SK-N-SH (cell line): ENCODE results near the gene DVL3.

Experiments used
- CTCF ChIP-seq: fragments of 200-600 bp; sonication (generic); IDR thresholded peaks from 2 replicates; pipeline ENCODE4 v1.6.1; 2017; ENCODE audit warnings: antibody characterized with exemption, mild to moderate bottlenecking, moderate library complexity
- EP300 ChIP-seq, 2 experiments: IDR thresholded peaks; 2 replicates each; pipeline versions ENCODE4 v1.4.0 to v1.6.1; 2012; ENCODE audit warnings: borderline replicate concordance in 1 of 2, low read depth in 1 of 2, low read length in 1 of 2
- EZH2phosphoT487 ChIP-seq: fragments of 200-600 bp; sonication (generic); IDR thresholded peaks from 2 replicates; pipeline ENCODE4 v1.6.1; 2017; ENCODE audit warnings: low read depth, mixed run types, mild to moderate bottlenecking, antibody characterized with exemption, moderate library complexity, borderline replicate concordance
- FOXJ3 ChIP-seq: sonication (generic); formaldehyde crosslinking; IDR thresholded peaks from 2 replicates; pipeline ENCODE4 v1.5.1; 2020; ENCODE audit warnings: mild to moderate bottlenecking, missing genetic modification reagents
- MAX ChIP-seq: IDR thresholded peaks from 2 replicates; pipeline ENCODE4 v1.4.0; 2012; ENCODE audit warnings: low read depth
- TAF1 ChIP-seq: IDR thresholded peaks from 2 replicates; pipeline ENCODE4 v1.6.1; 2012; ENCODE audit warnings: low read depth, mild to moderate bottlenecking, low read length, moderate library complexity, borderline replicate concordance
- USF2 ChIP-seq: fragments of 150-350 bp; IDR thresholded peaks from 2 replicates; pipeline ENCODE4 v1.6.1; 2017; ENCODE audit warnings: antibody characterized with exemption, low read length, low read depth, borderline replicate concordance

GRCh38 chr3:184166671-184167070 lies 11.5 kb downstream of the DVL3 start:
- TF ChIP-seq FOXJ3 (CRISPR knock-in tag) (no peak), MAX (no peak), EP300 (IDR thresholded peaks at IDR 0.05; ENCODE audit: borderline replicate concordance in 1 of 2, low read depth in 1 of 2, low read length in 1 of 2) (no peak), TAF1 (no peak), USF2 (no peak), CTCF (no peak), EZH2phosphoT487 (no peak)
